Measurements from ENCODE around the gene C10orf53. TPM values are rescaled to one million over a fixed set of nuclear protein-coding genes. Genes with fewer than 3 reads are reported as not detected.

Gene C10orf53
- total RNA-seq = not detected in 2 replicates

GRCh38 chr10:49679480-49679893 lies at the start of gene C10orf53:
C10orf53 (plus strand) TSS chr10:49679651; CDS start chr10:49679698, 47 bp downstream.
- DNase-seq (ENCODE audit: low read depth in 2 of 2) = peak; percentile 14 to 44

DNA sequence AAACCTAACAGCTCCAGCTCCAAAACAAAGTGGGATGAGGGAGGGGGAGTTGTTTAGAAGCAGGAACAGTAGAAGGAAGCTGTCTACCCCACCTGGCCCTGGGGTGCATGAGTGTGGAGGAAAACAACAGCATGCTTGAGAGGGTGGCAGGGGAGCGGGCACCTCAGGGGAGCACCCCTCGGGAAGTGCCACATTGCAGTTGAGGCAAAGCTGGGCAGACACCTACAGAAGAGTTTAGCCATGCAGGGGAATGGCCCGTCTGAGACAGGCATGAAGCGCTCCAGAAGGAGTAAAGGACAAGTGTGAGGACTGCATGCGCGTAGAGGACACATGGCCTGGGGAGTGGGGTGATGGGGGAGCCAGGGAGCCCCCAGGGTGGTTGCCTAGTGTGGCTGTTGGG lies 47.5 kb upstream of the C10orf53 start:
- DNase-seq (ENCODE audit: low read depth in 2 of 2) = no peak

DNA sequence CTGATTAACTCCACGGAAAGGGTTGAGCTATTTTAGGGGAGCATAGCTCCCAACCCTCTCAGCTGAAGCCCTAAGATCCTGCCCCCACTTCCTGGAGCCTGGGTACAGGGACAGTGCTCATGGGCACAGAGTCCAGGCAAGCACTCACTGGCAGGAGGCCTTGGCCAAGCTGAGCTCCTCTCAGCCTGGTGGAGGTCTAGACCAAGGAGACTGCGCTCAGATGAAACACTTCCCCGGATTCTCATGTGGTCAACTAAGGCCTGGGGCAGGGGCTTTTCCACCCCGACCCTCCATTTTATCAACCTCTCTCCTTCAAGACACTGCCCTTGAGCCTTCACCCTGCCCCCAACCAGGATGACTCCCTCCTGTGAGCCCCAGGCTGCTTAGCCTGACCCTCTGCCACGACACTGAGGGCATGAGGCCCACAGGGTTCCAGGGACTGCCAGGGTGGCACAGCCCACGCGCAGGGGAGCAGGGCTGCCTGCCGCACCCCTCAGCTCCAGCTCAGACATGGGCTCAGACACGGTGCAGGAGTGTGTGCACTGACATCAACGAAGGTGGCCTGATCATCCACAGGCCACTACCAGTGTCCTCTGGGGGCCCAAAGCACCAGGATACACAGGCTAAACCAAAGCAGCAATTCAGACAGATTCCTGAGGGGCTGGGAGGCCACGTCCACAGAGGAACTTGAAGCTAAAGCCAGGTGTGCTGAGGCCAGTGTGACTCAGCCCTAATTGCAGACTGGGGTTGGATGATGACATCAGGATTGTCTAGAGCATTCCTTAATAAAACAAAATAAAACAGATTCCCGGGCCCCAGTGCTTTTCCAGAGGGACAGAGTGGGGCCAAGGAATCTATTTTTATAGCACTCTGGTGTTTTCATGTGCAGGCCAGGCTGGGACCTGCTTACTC lies 46.8 kb upstream of the C10orf53 start:
- DNase-seq (ENCODE audit: low read depth in 2 of 2) = no peak

DNA sequence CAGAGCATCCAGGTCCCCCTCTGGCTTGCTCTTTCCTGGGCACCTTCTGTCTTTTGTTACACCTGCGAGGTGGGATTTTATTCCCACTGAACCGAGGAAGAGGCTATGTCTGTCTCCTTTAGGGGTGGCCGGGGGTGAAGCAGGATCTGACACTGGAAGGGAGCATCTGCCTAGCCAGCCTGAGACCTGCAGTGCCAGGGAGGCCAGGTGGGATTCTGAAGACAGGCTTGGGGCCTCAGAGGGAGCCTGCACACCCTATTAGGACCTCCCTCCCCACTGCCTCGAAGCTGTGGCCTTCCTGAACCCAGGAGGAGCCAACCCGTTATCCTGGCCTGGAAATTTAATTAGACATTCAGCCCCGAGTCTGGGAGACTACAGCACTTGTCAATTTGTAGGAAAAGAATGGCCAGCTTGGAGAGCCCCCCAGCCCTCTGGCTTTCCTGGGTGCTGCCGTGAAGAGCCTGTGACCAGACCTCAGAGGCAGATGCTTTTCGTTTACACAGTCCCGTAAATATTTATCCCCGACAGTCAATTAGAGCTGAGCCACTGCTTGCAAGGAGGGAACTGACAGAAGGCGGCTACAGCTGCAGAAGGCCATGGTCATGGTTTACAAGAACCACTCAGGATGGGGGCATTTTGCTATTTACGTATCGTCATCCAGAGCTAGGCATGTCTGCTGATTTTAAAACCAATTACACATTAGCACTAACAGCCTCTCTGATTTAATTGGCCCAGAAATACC lies 46.0 kb upstream of the C10orf53 start:
- no peak for DNase-seq (ENCODE audit: low read depth in 2 of 2)

- no peak for DNase-seq (ENCODE audit: low read depth in 2 of 2)
Measured at GRCh38 chr10:49634069-49634660, 45.3 kb upstream of the C10orf53 start.

- DNase-seq (ENCODE audit: low read depth in 2 of 2) = no peak
Measured at GRCh38 chr10:49642311-49642710, 37.1 kb upstream of the C10orf53 start.

DNA sequence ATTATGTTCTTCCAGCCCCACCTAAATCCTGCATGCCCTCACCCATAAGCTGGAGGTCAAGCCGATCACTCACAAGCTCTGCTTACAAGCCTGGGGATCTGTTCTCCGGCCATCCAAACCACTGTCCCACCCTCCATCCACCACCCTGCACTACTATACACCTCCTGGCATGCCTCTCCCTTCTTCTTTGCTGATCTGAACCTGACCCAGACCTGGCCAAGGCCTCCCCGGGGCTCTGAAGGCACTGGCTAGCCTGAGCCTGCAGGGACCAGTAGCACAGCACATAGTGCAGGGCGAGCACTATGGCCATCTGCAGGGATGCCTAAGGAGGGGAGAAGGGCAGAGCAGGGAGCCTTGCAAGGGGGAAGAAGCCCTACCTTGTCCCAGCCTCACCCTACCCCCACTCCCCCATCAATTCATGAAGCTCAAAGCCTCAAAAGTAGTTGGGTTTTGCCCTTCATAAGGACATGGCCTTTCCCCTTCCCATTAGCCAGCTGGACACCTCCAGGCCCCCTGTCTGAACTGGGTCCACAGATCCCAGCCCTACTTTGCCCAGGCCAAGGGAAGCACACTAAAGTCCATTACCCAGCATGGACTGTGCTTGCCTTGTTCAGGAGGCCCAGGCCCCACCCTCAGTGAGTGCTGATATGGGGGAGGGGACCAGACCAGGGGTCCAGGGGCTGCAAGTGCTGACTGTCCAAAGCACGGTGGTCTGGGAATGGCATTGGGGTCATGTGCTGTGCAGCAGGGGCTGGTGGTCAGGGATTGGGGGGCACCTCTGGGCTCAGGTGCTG lies 36.0 kb upstream of the C10orf53 start:
- DNase-seq (ENCODE audit: low read depth in 2 of 2) = no peak

GRCh38 chr10:49644035-49644646 lies 35.3 kb upstream of the C10orf53 start:
- DNase-seq (ENCODE audit: low read depth in 2 of 2) = no peak

GRCh38 chr10:49645417-49645816 lies 34.0 kb upstream of the C10orf53 start:
- no peak for DNase-seq (ENCODE audit: low read depth in 2 of 2)

DNA sequence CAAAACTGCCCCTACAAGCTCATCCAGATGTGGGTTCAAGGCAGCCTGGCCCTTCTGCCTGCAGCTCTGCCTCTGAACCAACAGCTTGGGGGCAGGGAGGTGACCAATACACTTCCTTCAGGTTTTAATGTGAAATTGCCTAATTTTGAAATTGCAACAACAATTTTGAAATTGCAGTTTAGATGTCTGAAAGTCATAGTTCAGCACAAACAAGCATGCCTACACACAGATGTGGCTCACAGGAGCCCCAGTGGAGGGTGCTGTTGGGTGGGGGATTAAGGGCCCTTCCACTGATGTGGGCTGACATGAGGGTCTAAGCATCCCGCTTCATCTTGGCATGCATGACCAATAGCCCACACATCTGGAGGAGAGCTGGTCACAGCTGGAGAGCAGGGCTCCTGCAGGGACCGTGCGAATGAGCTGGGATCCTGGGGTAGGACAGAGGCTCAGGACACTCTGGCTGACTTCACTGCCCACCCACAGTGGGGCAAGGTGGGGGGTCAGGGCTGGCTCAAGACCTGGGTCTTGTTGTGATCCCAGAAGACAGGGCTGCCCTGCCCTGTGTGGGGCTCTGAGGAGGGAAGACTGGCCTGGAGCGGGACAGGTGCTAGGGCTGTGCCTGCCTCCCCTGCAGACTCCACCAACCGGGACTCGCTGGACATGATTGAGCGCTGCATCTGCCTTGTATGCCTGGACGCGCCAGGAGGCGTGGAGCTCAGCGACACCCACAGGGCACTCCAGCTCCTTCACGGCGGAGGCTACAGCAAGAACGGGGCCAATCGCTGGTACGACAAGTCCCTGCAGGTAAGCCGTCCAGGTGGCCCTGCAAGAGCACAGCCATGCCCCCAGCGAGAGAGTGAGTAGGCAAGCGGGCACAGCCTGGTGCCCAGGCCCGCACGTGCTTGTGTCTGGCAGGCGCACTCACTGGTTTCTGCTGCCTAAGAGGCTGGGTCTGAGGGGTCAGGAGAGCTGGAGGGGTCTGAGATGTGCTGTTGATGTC lies 33.3 kb upstream of the C10orf53 start:
- no peak for DNase-seq (ENCODE audit: low read depth in 2 of 2)

DNA sequence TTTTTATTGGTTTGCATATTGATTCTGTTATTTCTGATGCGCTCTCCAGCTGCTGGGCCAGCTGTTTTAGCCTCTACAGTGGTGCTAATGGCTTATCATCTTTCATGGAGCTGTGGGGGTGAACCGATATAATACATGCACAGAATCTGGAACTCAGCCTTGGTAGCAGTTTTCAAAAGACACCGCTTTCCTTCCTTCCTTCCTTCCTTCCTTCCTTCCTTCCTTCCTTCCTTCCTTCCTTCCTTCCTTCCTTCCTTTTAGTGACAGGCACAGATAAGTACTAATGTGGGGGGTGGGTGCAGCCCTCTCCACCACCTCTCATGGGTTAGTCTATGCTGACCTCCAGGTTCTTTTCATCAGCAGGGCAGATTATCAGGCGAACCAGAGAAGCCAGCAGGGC lies 31.9 kb upstream of the C10orf53 start:
- DNase-seq (ENCODE audit: low read depth in 2 of 2) = no peak

GRCh38 chr10:49647985-49648795 lies 31.3 kb upstream of the C10orf53 start:
- no peak for DNase-seq (ENCODE audit: low read depth in 2 of 2)

DNA sequence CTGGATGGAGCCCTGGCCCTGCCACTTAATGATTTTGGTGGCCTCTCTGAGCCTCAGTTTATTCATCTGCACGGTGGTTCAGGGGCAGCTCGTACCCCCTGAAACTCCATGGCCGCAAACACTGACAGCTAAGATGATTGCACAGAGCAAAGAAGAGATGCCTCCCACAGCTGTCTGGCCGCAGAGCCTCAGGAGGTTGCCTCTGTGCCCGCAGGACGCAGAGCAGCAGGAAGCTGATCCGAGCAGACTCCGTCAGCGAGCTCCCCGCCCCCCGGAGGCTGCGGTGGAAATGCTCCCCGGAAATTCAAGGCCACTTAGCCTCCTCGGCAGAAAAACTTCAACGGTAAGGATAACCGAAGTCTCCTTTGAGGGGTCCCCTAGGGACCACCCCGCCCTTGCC lies 30.2 kb upstream of the C10orf53 start:
- no peak for DNase-seq (ENCODE audit: low read depth in 2 of 2)

DNA sequence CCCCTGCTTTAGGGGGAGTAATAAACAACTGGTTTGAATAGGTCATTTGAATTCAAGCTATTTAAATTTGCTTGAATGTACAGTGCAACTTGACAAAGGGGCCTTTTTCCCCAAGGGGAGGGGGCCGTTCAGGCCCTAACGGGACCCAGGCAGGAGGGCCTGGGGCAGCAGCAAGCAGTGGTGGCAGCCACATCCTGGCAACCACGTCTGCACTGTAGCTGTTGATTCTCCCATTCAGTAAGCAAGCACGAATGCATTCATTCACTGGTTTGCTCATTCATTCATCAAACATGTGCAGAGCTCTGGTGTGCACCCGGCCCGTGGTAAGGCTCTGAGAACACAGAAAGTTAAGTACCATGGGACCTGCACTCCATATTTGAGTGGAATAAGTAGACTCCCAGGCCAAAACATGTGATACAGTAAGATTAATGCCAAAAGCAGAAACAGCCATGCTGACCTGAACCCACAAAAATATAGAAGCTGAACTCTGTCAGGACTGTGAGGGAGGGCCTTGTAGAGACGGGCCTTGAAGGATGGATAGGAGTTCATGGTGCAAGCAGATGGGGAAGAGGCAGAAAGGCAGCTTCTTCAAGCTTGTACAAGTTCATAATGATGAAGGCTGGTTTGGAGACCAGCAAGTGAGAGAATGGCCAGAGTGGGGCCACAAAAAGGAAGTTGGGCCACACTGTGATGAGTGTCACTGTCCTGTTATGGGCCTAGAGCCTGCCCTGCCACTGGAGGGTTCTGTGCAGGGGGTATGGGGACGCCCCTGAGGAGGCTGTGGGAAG lies 29.3 kb upstream of the C10orf53 start:
- no peak for DNase-seq (ENCODE audit: low read depth in 2 of 2)

- DNase-seq (ENCODE audit: low read depth in 2 of 2) = no peak
Measured at GRCh38 chr10:49650724-49651034, 28.8 kb upstream of the C10orf53 start.

- DNase-seq (ENCODE audit: low read depth in 2 of 2) = no peak
Measured at GRCh38 chr10:49651039-49651835, 28.2 kb upstream of the C10orf53 start.

- no peak for DNase-seq (ENCODE audit: low read depth in 2 of 2)
Measured at GRCh38 chr10:49651917-49652316, 27.5 kb upstream of the C10orf53 start.
